ENCODE data around the gene ZMIZ1. TPM values are rescaled to one million over a fixed set of nuclear protein-coding genes. Genes with fewer than 3 reads are reported as not detected.
"Not testable (repeated sequence)": the region's sequence is repeated elsewhere in the genome, so short reads cannot be mapped to it uniquely, and the experiment has no call there.

The ZMIZ1 gene
- polyA plus RNA-seq, 4 donors = 74.1 to 80.9 (median 77.0) TPM

DNA sequence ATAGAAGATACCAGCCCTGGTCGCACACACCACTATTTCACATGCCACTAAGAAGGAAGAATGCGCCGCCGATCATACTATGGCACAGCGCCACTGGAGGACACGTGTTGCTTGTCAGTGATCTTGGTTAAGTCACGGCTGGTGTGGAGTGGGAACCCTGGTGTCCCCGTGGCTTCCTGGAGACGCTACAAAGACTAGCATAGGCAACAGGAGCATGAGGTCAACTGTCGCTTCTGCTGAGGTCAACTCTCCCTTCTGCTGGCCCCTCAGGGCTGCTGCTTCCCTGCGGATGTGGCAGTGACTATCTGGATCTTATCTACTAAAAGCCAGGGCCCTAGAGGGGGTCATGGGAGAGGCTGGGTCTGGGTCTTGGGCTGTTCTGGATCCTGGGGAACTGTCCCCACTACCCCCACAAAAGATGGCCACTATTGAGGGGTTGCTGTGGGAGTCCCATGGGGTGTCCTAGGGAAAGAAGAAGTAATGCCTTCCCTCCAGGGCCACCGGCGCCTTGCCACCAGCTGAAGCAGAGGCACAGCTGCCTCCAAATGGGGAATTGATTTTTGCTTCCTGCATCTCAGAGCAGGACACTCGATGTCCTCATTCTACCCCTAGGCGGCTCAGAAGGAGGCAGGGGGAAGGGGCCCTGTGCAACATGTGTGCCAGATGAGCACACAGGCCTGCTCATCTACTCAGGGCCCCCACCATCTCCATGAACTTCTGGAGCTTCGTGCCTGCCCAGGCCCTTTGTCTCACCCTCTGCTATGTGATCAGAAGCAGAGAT is 201.9 kb downstream of the ZMIZ1 start:
- DNase-seq (ENCODE audit: low read depth in 4 of 4, low spot score in 3 of 4) = no peak

DNA sequence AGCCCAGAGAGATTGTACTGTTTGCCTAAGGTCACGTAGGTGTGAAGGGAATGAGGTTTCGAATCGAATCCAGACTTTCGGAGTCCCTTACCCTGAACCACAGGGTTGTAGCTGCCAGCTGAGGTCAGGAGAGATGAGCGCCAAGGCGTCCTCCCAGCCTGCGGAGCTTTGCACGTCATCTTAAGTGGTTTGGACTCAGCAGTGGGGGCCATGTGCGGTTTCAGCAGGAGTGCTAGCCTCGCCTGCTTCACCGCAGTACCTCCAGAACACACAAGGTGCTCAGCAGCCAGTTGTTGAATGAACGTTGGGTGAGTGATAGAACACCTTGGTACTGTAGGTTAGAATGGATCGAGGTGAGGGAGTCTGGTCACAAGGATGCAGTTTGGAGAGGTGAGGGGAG is 203.6 kb downstream of the ZMIZ1 start:
- no peak for DNase-seq (ENCODE audit: low read depth in 4 of 4, low spot score in 3 of 4)

DNA sequence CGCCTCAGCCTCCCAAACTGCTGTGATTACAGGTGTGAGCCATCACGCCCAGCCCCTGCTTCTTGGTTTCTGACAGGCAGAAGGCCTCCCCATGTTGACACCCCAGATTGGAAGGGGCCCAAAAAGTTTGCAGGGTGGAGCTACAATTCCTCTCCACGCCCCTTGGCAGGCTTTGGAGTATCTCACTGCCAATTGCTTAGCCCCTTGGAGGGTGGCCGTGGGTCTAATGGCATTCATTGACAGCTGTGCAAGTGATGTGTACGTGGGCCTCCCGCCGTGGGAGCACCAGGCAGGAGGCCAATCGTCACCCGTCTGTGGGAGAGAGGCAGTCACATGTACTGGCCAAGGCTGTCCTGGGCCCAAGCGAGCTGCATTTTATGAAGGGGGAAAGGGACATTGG is 204.8 kb downstream of the ZMIZ1 start:
- DNase-seq (ENCODE audit: low read depth in 4 of 4, low spot score in 3 of 4) = no peak

DNA sequence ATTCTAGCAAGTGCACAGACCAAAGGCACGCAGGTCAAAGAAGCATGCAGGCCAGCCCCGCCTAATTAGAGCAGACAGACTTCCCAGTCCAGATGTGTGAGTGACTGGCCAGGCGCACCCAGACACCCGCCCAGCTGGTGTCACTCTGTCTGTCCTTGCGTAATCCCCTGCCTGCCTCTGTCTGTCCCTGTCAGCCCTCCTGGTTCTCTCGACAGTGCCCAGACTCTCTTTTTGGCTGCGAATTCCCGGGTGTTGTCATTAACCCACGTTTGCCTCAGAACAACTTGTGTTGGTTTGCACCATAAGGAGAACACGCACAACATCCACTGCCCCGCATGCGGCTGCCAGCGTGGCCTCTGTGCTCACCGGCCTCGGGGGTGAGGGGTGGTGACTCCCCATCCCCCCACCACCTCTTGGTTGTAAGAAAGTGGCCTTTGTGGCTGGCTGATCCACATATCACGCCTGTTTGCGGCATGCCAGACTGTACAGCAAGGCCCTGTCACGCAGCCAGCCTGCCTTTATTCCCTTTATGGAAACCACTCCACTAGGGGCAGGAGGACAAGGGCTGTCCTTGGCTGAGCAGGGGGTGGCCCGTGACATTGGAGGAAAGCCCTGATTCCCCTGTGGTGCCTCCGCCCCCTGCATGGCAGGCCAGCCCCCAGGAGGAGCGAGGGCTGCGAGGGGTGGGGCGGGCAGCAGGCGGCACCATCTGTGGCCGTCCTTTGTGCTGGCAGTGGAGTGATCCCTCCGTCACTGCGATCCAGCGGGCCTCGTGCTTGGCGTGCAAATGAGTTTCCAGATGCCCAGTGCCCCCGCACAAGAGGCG is 205.7 kb downstream of the ZMIZ1 start:
- no peak for DNase-seq (ENCODE audit: low read depth in 4 of 4, low spot score in 3 of 4)

DNA sequence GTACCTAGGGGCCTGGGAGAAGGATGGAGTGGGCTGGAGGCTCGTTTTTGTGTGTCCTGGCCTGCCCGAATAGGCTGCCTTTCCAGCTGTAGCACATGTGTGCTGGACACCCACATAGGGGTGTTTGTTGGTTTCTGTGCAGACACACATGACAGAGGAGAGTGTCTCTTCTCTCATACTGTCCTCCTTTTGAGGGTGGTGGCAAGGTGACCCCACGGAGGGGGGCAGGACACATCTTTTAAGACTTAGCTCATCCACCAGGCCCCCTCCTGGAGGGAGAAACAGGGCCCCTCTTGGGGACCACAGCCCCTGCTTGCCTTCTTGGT is 206.3 kb downstream of the ZMIZ1 start:
- DNase-seq (ENCODE audit: low read depth in 4 of 4, low spot score in 3 of 4) = no peak

DNA sequence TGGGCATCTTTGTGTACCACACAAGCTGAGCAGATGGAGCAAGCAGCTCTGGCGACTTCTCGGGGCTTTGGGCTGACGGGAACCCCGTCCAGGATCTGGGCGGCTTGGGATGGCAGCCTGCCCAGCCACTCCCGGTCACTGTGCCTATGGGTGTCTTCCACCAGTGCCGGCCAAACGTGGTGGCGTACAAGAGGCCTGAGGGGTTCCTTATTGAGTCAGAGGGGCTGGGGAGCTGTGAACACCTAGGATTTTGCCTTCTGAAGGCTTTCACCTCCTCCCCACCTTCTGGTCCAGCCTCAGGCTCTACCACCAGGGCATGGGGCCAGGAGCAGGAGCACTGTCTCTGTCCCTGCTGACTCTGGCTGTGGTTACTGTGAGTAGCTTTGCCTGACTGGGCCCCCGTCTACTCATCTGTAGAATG is 206.7 kb downstream of the ZMIZ1 start:
- no peak for DNase-seq (ENCODE audit: low read depth in 4 of 4, low spot score in 3 of 4)

DNA sequence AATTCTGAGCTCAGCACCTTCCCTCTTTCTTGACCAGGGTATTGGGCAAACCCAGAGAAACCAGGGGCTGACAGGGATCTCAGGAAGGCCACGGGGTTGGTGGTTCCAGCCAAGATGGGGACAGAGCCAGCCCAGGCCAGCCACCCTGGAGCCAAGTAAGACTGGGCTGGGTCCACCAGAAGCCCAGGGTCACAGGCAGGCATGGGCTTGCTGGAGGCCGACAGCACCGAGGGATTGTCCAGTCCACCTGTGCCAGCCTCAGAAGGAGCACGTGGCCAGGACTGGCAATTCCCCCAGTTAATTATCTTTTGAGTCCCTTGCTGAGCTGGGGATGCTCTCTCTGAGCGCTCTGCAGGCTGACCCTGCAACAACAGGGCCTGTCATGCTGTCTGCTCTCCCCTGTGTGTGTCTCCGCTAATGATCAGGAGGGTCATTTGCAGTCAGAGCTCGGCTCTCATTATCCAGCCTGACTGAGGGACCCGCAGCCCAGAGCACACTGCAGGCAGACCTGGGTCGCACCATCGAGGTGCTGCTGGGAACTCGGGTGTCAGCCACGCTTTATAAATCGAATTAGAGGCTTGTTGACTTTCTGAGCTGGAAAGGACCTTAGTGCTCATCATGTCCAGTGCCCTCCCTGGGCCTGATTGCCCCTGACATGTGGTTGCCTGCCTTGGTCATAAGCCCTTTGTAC is 209.0 kb downstream of the ZMIZ1 start:
- DNase-seq (ENCODE audit: low read depth in 4 of 4, low spot score in 3 of 4) = no peak

DNA sequence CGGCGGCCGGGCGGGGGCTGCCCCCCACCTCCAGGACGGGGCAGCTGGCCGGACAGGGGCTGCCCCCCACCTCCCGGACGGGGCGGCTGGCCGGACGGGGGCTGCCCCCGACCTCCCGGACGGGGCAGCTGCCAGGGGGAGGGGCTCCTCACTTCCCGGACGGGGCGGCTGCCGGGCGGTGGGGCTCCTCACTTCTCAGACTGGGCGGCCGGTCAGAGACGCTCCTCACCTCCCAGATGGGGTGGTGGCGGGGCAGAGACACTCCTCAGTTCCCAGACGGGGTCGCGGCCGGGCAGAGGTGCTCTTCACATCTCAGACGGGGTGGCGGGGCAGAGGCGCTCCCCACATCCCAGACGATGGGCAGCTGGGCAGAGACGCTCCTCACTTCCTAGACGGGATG is 210.3 kb downstream of the ZMIZ1 start:
- DNase-seq (ENCODE audit: low read depth in 4 of 4, low spot score in 3 of 4) = not testable (repeated sequence)

DNA sequence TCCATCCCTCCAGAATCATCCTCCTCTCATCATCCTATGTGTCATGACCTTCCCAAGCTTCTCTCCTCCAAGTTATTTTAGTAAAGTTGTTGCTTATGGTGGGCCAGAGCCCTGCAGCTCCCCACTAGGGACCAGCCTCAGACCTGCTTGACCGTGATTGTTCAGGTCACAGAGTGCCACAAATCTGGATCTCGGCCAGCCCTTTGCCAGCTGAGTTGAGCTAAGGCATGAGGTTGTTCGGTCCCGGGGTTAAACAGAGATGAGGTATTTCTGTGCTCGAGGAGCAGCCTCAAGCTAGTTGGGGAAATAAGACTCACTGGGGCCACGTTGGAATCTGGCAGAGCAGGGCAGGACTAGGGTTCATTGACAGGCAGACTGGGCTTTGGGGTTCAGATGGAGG is 212.2 kb downstream of the ZMIZ1 start:
- no peak for DNase-seq (ENCODE audit: low read depth in 4 of 4, low spot score in 3 of 4)

DNA sequence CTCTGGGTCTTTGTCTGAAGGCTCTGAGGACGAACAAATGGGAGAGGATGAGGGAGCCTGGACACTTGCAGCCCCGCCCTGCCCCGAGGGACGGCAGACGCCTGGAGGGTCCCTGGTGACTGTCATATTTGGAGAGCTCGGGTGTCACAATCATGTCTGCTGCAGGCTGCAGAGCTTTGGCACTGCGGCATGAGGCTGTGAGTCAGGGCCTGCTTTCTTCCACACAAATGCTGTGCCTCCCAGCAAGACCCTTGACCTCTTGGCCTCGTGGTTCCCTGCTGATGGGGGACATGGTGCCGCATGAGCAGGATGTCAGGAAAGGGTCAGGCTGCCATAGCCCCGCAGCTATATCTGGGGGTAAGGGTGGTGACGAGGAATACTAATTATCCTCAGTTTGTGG is 213.6 kb downstream of the ZMIZ1 start:
- no peak for DNase-seq (ENCODE audit: low read depth in 4 of 4, low spot score in 3 of 4)

DNA sequence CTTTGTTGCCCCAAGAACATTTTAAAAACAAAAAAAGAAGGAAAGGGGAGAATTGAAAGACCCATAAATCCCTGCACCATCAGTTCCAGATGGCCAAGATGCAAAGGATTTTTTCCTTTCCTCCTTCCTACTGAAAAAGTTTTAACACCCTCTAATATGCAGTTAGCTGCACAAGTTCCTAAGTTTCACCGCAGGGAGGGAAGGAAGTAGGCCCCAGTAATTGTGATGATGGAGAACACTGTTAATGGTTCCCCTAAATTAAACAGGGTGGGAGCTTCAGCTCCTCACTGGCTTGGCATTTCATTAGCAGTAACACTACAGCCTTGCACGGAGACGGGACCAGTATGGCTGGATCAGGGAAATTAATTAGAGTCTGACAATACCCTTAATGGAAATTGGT is 214.8 kb downstream of the ZMIZ1 start:
- no peak for DNase-seq (ENCODE audit: low read depth in 4 of 4, low spot score in 3 of 4)

DNA sequence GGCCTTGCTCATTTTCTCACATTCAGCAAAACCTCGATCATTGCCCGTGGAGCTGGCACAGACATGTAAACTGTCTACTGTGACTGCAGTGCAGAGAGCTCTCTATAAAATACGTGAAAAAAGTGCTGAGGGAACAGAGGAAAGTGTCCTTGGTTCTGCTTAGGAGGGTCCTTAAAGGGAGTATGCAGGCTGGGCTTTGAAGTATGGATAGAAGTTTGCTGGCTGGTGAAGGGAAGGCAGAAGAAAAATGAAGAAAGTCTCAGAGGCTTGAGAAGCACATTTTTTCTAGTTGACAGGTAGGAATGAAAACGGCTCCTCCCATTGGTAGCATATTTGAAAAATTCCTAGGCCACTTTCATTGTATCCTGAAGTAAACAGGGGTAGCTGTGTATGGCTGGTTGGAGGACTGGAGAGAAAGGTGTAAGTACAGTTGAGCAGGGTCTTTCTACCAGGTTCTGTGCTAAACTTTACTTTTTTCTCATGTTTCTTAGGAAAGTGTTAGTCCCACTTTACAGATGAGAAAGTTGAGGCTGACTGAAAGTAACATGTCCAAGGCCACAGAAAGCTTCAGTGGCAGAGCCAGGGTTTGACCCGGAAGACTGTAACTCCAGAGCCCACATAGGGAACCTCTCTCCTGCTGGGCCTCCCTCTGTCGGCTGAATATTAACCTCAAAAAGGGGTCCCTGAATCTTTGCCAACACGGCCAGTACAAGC is 215.5 kb downstream of the ZMIZ1 start:
- DNase-seq (ENCODE audit: low read depth in 4 of 4, low spot score in 3 of 4) = no peak

DNA sequence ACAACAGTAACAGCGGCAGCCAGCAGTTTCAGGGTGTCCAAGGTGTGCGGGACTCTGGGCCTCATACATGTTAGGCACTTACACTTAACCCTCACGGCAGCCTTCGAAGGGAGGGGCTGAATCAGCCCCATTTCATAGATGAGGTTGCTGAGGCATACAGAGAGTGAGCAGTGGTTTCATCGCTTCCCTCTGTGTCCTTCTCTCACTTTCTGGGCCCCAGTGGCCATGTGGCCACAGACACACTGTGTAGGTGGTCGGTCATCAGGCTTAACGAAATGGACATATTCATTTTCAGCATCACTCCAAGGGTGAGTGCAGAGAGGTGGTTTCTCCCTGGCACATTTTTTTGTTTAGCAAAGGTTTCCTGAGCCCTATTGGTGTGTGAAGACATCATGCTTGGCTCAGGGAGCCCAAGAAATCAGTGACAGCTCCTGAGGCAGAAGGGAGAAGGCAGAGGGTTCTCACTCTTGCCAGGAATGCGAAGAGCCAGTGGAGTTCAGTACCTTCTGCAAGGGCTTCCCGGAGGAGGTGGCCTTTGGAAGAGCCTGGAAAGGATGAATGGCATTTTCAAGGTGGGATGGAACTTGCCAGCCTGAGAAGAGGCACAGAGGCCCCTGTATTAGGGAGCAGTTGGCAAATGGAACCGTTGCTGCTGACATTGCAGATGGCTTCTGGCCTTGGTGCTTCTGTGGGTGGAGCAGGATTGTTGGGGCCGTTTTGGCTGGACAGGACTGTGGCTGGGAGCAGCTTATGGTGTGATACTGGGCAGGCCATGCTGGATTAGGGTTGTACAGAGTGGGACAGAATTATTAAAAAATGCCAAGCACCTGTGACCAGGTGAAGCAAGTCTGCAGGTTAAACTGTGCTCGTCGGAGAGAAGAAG is 216.8 kb downstream of the ZMIZ1 start:
- DNase-seq (ENCODE audit: low read depth in 4 of 4, low spot score in 3 of 4) = no peak

DNA sequence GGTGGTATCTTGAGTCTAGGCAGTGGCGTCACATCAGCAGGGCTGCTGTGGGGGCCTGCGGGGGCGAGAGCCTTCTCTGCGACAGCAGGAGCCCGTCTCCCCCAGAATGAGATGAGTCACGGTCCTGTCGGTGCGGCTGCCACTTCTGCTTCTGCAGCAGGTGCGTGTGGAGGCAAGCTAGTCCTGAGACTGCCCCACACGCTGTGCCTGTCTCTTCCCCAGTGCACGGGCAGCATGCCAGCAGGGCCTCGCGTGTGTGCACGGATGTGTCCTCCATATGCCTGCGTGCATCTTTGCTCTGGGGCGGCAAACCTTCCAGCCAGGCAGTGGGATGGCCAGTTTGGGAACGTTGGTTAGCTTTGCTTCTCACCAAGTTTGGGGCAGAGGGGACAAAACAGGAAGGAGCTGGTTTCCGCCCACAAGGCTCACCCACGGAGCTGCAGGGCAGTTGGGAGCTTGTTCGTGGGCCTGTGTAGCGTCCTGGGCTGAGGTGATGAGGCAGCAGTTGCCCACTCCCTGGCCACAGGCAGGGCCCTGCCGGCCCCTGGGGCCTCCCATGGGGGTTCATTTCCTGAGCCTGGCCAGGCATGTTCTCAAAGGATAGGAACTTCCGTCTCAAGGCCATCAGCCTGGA is 217.7 kb downstream of the ZMIZ1 start:
- no peak for DNase-seq (ENCODE audit: low read depth in 4 of 4, low spot score in 3 of 4)

DNA sequence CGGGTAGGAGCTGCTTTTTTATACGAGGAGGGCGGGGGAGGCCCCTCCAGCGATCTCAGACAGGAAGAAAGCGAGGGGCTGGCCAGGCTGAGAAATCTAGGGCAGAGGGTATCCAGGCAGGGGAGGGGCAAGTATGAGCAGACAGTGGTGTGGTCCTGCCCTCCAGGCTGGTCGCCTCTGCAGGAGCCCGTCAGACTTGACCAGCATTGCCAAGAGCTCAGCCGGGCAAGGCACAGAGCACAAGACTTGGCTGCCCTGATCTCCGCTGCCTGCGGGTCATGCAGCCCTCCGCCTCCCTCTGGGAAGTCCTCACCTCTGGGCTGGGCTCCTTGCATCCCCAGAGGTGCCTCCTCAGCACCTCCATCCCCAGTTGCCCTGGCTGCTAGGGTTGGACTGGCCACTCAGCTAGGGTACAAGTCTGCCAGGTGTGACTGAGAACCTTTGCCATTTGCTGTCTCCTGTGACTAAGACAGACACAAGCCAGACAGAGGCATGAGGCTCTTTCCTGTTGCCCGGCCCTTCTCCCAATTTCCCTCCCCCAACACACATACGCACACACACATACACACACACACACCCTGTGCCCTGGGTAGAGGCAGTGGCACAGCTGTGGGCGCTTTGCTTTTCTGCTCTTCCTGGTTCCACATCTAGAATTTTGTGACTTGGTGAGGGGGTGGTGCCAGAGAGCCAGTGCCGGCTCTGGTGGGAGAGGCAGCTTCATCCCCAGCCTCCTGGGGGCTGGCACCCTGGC is 219.4 kb downstream of the ZMIZ1 start:
- no peak for DNase-seq (ENCODE audit: low read depth in 4 of 4, low spot score in 3 of 4)

DNA sequence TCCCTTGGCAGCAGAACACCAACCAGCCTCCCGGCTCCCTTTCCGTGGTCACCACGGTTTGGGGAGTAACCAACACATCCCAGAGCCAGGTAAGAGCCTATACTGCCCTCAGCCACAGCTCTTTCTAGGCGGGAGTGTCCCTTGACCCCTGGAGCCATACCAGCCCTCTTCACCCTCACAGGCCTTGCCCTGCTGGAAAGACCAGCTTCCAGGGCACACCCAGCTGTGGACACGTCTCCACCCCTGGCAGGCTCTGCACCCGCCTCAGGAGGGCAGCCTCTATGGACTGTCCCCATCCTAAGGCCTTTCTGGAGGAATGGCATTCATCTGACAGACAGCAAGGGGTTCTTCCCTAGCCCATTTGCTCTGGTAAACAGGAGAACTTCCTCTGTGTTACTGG is 221.0 kb downstream of the ZMIZ1 start:
- no peak for DNase-seq (ENCODE audit: low read depth in 4 of 4, low spot score in 3 of 4)

DNA sequence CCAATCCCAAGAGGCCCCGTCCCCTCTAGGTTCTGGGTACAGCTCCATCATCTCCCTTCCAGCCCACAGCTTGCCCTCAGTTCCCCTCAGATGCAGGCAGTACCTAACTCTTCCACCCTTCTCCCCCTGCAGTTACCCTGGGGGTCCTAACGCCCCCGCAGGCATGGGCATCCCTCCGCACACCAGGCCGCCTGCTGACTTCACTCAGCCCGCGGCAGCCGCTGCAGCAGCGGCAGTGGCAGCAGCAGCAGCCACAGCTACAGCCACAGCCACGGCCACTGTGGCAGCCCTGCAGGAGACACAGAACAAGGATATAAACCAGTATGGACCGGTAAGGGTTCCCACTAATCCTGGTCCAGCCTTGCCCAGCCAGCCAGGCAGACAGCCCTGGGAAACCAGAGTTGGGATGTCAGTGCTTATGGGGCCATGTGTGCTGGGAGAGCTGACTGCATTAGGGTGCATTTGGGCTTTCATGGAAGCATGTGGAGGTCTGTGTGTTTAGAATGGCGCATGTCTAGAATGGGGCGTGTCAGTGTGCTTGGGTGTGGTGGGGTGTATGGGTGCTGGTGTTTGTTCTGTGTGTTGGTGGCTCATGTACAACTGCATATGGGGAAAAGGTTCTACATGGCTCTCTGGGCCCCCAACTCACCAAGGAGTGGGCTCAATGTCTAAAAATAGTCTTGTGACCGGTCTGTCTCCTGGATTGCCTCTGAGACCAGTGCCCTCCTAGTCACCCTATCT is 223.4 kb downstream of the ZMIZ1 start:
- DNase-seq (ENCODE audit: low read depth in 4 of 4, low spot score in 3 of 4) = no peak

Data from right renal pelvis (tissue), 4 donors.